DOHH2 (cell line): ENCODE results near the gene NELFB.
A peak's percentile ranks its signal among the peaks of the same experiment; 100 is the strongest.

Source experiments
- H3F3A ChIP-seq: fragments of 200-600 bp; sonication (generic), shearing (Covaris generic); 2 replicates; pipeline ENCODE4 v1.6.0; 2016; ENCODE audit warnings: antibody characterized with exemption, mild to moderate bottlenecking; ENCODE audit not compliant: control insufficient read depth, insufficient read depth
- H3K27ac ChIP-seq: fragments of 200-600 bp; sonication (generic); 2 replicates; pipeline ENCODE4 v1.5.1; 2014; ENCODE audit warnings: low read depth, mild to moderate bottlenecking, low read length, moderate library complexity
- H3K27me3 ChIP-seq: fragments of 200-600 bp; sonication (generic); 2 replicates; pipeline ENCODE4 v1.6.1; 2014; ENCODE audit warnings: mild to moderate bottlenecking, low read length, mixed read lengths; ENCODE audit not compliant: control insufficient read depth
- H3K36me3 ChIP-seq: fragments of 200-600 bp; sonication (generic); 2 replicates; pipeline ENCODE4 v1.6.1; 2014; ENCODE audit warnings: mild to moderate bottlenecking, low read length, moderate library complexity, mixed read lengths; ENCODE audit not compliant: control insufficient read depth
- H3K4me1 ChIP-seq: fragments of 200-600 bp; sonication (generic); 2 replicates; pipeline ENCODE4 v1.6.1; 2014; ENCODE audit warnings: mild to moderate bottlenecking, low read length, mixed read lengths; ENCODE audit not compliant: control insufficient read depth
- H3K4me2 ChIP-seq: fragments of 200-600 bp; sonication (generic); 2 replicates; pipeline ENCODE4 v1.6.0; 2014; ENCODE audit warnings: mild to moderate bottlenecking, low read length, moderate library complexity
- H3K4me3 ChIP-seq: fragments of 200-600 bp; sonication (generic); 2 replicates; pipeline ENCODE4 v1.5.1; 2014; ENCODE audit warnings: mild to moderate bottlenecking, low read length, mixed read lengths
- H3K79me2 ChIP-seq: fragments of 200-600 bp; sonication (generic); 2 replicates; pipeline ENCODE4 v1.6.1; 2014; ENCODE audit warnings: mild to moderate bottlenecking, low read length, mixed read lengths; ENCODE audit not compliant: control insufficient read depth
- H3K9me2 ChIP-seq: fragments of 200-600 bp; sonication (generic); replicated peaks from 2 replicates; pipeline ENCODE4 v1.6.1; 2014; ENCODE audit warnings: mild to moderate bottlenecking, low read length, mixed read lengths; ENCODE audit not compliant: control insufficient read depth
- H3K9me3 ChIP-seq: fragments of 200-600 bp; sonication (generic); 2 replicates; pipeline ENCODE4 v1.6.1; 2014; ENCODE audit warnings: antibody characterized with exemption, low read length, mixed read lengths; ENCODE audit not compliant: control insufficient read depth, insufficient read depth
- H4K20me1 ChIP-seq: fragments of 200-600 bp; sonication (generic); 2 replicates; pipeline ENCODE4 v1.6.0; 2014; ENCODE audit warnings: low read depth, mild to moderate bottlenecking, antibody characterized with exemption, low read length, moderate library complexity; ENCODE audit not compliant: control insufficient read depth, insufficient read depth
- CTCF ChIP-seq: fragments of 200-600 bp; sonication (generic); IDR thresholded peaks from one replicate; pipeline ENCODE4 v1.5.1; 2014; ENCODE audit warnings: antibody characterized with exemption, mild to moderate bottlenecking, low read depth, low read length; ENCODE audit not compliant: poor library complexity, severe bottlenecking
- EZH2phosphoT487 ChIP-seq: fragments of 200-600 bp; sonication (generic); IDR thresholded peaks from 2 replicates; pipeline ENCODE4 v1.6.1; 2017; ENCODE audit warnings: borderline replicate concordance, mild to moderate bottlenecking, antibody characterized with exemption, low read length, moderate library complexity, mixed read lengths

Gene NELFB

GRCh38 chr9:137302449-137303150 lies 47.5 kb downstream of the NELFB start:
- Histone ChIP-seq H3F3A (peaks cover 12% of the 10 kb centered on the region), H3K9me2 (no peaks in the 10 kb centered on the region), H3K4me1 (peaks cover 64% of the 10 kb centered on the region), H3K36me3 (peaks cover 3% of the 10 kb centered on the region; the same call in 1 of the 2 replicates), H3K27ac (no peak overlapping the region), H3K27me3 (peaks cover 29% of the 10 kb centered on the region), H3K4me3 (peak overlapping the region; percentile 56), H3K4me2 (peak overlapping the region; percentile 69), H4K20me1 (peaks cover 13% of the 10 kb centered on the region; the same call in 1 of the 2 replicates), H3K79me2 (peaks cover 17% of the 10 kb centered on the region), H3K9me3 (no peaks in the 10 kb centered on the region)
- TF ChIP-seq CTCF (peak; percentile 52), EZH2phosphoT487 (no peak)

DNA sequence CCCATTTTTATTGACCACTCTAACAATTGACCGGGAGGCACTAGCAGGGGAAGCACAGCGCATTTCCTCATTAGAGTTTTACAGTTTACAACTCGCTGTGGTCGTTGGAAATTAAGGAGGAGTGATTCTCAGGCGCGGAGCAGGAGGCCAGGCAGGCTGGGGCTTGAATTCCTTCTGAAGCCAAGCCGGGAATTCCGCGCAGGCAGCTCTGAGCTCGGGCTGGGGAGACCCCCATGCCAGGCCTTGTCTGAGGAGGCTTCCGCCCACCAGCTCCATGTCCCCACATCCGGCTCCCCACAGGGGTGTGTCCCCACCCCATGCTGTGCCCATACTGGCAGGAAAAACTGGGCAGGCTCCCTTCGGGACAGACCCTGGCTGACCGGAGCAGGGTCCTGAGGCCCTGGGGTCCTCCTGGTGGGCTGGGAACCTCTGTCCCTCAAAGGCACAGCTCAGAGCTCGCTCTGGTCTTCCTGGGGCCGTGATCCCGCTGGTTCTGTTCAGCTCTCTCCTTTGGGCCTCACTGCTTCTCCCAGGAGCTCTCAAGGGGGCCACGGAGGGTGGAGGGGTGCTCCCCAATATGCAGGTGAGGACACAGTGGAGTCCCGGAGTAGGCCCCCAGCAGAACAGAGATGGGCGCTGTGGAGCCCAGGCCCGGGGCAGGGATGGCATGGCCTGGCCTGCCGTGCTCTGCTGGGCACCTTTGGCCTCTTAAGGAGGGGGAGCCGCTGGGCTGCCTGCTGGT lies 48.2 kb downstream of the NELFB start:
- Histone ChIP-seq H4K20me1 (peaks cover 13% of the 10 kb centered on the region; the same call in 1 of the 2 replicates), H3K4me1 (peaks cover 59% of the 10 kb centered on the region), H3K27ac (no peak overlapping the region), H3K9me3 (no peaks in the 10 kb centered on the region), H3F3A (peaks cover 10% of the 10 kb centered on the region), H3K36me3 (peaks cover 3% of the 10 kb centered on the region; the same call in 1 of the 2 replicates), H3K79me2 (peaks cover 17% of the 10 kb centered on the region), H3K9me2 (no peaks in the 10 kb centered on the region), H3K4me3 (no peak overlapping the region), H3K4me2 (peak overlapping the region; percentile 69), H3K27me3 (peaks cover 30% of the 10 kb centered on the region)
- TF ChIP-seq CTCF = no peak

- Histone ChIP-seq H3K79me2 (peaks cover 17% of the 10 kb centered on the region), H3F3A (peaks cover 10% of the 10 kb centered on the region), H4K20me1 (peaks cover 7% of the 10 kb centered on the region; the same call in 1 of the 2 replicates), H3K9me3 (no peaks in the 10 kb centered on the region), H3K27me3 (peaks cover 30% of the 10 kb centered on the region), H3K9me2 (no peaks in the 10 kb centered on the region), H3K4me3 (no peak overlapping the region), H3K27ac (no peak overlapping the region), H3K4me2 (no peak overlapping the region), H3K36me3 (no peaks in the 10 kb centered on the region; the same call in 1 of the 2 replicates), H3K4me1 (peaks cover 53% of the 10 kb centered on the region)
- TF ChIP-seq EZH2phosphoT487 = no peak
- TF ChIP-seq CTCF = no peak
Measured at GRCh38 chr9:137303893-137304382, 48.8 kb downstream of the NELFB start.
